ENCODE results near the gene TENM4.
"Not testable (repeated sequence)": the region's sequence is repeated elsewhere in the genome, so short reads cannot be mapped to it uniquely, and the experiment has no call there.

The TENM4 gene

DNA sequence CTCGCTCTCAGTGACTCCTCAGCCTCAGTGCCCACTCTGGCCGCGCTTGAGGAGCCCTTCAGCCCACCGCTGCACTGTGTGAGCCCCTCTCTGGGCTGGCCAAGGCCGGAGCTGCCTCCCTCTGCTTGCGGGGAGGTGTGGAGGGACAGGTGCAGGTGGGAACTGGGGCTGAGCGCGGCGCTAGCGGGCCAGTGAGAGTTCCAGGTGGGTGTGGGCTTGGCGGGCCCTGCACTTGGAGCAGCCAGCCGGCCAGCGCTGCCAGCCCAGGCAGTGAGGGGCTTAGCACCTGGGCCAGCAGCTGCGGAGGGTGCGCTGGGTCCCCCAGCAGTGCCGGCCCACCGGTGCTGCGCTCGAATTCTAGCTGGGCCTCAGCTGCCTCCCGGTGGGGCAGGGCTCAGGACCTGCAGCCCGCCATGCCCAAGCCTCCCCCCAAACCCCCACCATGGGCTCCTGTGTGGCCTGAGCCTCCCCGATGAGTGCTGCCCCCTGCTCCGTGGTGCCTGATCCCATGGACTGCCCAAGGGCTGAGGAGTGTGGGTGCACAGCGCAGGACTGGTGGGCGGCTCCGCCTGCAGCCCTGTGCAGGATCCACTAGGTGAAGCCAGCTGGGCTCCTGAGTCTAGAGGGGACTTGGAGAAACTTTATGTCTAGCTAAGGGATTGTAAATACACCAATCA is 802.0 kb downstream of the TENM4 start (continued):
- TF ChIP-seq, protein P1, sequence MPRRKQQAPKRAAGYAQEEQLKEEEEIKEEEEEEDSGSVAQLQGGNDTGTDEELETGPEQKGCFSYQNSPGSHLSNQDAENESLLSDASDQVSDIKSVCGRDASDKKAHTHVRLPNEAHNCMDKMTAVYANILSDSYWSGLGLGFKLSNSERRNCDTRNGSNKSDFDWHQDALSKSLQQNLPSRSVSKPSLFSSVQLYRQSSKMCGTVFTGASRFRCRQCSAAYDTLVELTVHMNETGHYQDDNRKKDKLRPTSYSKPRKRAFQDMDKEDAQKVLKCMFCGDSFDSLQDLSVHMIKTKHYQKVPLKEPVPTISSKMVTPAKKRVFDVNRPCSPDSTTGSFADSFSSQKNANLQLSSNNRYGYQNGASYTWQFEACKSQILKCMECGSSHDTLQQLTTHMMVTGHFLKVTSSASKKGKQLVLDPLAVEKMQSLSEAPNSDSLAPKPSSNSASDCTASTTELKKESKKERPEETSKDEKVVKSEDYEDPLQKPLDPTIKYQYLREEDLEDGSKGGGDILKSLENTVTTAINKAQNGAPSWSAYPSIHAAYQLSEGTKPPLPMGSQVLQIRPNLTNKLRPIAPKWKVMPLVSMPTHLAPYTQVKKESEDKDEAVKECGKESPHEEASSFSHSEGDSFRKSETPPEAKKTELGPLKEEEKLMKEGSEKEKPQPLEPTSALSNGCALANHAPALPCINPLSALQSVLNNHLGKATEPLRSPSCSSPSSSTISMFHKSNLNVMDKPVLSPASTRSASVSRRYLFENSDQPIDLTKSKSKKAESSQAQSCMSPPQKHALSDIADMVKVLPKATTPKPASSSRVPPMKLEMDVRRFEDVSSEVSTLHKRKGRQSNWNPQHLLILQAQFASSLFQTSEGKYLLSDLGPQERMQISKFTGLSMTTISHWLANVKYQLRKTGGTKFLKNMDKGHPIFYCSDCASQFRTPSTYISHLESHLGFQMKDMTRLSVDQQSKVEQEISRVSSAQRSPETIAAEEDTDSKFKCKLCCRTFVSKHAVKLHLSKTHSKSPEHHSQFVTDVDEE (CRISPR knock-in tag; IDR thresholded peaks at IDR 0.05), result no peak
- TF ChIP-seq BACH2 (CRISPR knock-in tag; IDR thresholded peaks at IDR 0.05; ENCODE audit: borderline replicate concordance) (no peak), RARB (CRISPR knock-in tag; IDR thresholded peaks at IDR 0.05) (no peak)

DNA sequence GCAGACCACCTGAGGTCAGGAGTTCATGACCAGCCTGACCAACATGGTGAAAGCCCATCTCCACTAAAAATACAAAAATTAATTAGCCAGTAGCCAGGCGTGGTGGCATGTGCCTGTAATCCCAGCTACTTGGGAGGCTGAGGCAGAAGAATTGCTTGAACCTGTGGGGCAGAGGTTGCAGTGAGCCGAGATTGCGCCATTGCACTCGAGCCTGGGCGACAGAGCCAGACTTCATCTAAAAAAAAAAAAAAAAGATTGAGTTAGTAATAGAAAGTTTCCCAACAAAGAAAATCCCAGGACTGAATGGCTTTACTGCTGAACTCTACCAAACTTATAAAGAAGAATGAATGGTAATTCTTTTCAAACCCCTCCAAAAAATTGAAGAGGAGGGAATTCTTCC is 803.3 kb downstream of the TENM4 start:
- not testable (repeated sequence) for ATAC-seq

DNA sequence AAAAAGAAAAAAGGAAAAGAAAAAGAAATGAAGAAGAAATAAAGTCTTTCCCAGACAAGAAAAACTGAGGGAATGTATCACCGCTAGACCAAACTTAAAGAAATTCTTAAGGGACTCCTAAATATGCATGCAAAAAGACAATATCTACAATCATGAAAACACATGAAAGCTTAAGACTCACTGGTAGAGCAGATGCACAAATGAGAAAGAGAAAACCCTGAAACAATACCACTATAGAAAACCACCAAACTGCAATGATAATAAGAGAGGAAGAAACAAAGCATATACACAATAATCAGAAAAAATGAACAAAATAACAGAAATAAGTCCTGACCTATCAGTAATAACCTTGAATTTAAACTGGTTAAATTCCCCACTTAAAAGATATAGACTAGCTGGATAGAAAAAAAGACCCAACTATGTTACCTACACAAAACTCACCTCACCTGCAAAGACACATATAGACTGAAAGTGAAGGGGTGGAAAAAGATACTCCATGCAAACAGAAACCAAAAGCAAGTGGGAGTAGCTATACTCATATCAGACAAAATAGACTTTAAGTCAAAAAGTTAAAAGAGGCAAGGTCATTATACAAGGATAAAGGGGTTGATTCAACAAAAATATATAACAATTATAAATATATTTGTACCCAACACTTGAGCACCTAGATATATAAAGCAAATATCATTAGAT is 804.9 kb downstream of the TENM4 start:
- TF ChIP-seq ZC3H10 (CRISPR knock-in tag; IDR thresholded peaks at IDR 0.05) (no peak), PPARA (CRISPR knock-in tag; IDR thresholded peaks at IDR 0.05; ENCODE audit: borderline replicate concordance) (no peak), ISL1 (CRISPR knock-in tag; IDR thresholded peaks at IDR 0.05) (no peak), TOX (CRISPR knock-in tag; IDR thresholded peaks at IDR 0.05; ENCODE audit: borderline replicate concordance) (no peak), TCF4 (CRISPR knock-in tag; IDR thresholded peaks at IDR 0.05; ENCODE audit: borderline replicate concordance) (no peak), CSDC2 (CRISPR knock-in tag; IDR thresholded peaks at IDR 0.05) (no peak), ARNTL (CRISPR knock-in tag; IDR thresholded peaks at IDR 0.05; ENCODE audit: borderline replicate concordance, low read depth) (no peak), RARB (CRISPR knock-in tag; IDR thresholded peaks at IDR 0.05) (no peak), ZNF8 (CRISPR knock-in tag; IDR thresholded peaks at IDR 0.05) (no peak), BACH2 (CRISPR knock-in tag; IDR thresholded peaks at IDR 0.05; ENCODE audit: borderline replicate concordance) (no peak), ESRRG (CRISPR knock-in tag; IDR thresholded peaks at IDR 0.05) (no peak), OSR1 (CRISPR knock-in tag; IDR thresholded peaks at IDR 0.05) (no peak), GLIS3 (CRISPR knock-in tag; IDR thresholded peaks at IDR 0.05) (no peak), ZNF70 (CRISPR knock-in tag; IDR thresholded peaks at IDR 0.05) (no peak), ZNF565 (CRISPR knock-in tag; conservative IDR thresholded peaks at IDR 0.05; ENCODE audit: low read depth) (no peak)
- TF ChIP-seq, protein P2, sequence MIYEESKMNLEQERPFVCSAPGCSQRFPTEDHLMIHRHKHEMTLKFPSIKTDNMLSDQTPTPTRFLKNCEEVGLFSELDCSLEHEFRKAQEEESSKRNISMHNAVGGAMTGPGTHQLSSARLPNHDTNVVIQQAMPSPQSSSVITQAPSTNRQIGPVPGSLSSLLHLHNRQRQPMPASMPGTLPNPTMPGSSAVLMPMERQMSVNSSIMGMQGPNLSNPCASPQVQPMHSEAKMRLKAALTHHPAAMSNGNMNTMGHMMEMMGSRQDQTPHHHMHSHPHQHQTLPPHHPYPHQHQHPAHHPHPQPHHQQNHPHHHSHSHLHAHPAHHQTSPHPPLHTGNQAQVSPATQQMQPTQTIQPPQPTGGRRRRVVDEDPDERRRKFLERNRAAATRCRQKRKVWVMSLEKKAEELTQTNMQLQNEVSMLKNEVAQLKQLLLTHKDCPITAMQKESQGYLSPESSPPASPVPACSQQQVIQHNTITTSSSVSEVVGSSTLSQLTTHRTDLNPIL (CRISPR knock-in tag; IDR thresholded peaks at IDR 0.05; ENCODE audit: low read depth), result no peak
- TF ChIP-seq, protein P3, sequence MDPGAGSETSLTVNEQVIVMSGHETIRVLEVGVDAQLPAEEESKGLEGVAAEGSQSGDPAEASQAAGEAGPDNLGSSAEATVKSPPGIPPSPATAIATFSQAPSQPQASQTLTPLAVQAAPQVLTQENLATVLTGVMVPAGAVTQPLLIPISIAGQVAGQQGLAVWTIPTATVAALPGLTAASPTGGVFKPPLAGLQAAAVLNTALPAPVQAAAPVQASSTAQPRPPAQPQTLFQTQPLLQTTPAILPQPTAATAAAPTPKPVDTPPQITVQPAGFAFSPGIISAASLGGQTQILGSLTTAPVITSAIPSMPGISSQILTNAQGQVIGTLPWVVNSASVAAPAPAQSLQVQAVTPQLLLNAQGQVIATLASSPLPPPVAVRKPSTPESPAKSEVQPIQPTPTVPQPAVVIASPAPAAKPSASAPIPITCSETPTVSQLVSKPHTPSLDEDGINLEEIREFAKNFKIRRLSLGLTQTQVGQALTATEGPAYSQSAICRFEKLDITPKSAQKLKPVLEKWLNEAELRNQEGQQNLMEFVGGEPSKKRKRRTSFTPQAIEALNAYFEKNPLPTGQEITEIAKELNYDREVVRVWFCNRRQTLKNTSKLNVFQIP (CRISPR knock-in tag; IDR thresholded peaks at IDR 0.05; ENCODE audit: borderline replicate concordance, low read depth), result no peak
- TF ChIP-seq, protein P1 (CRISPR knock-in tag; IDR thresholded peaks at IDR 0.05), result no peak
- TF ChIP-seq, protein P4, sequence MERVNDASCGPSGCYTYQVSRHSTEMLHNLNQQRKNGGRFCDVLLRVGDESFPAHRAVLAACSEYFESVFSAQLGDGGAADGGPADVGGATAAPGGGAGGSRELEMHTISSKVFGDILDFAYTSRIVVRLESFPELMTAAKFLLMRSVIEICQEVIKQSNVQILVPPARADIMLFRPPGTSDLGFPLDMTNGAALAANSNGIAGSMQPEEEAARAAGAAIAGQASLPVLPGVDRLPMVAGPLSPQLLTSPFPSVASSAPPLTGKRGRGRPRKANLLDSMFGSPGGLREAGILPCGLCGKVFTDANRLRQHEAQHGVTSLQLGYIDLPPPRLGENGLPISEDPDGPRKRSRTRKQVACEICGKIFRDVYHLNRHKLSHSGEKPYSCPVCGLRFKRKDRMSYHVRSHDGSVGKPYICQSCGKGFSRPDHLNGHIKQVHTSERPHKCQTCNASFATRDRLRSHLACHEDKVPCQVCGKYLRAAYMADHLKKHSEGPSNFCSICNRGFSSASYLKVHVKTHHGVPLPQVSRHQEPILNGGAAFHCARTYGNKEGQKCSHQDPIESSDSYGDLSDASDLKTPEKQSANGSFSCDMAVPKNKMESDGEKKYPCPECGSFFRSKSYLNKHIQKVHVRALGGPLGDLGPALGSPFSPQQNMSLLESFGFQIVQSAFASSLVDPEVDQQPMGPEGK (CRISPR knock-in tag; IDR thresholded peaks at IDR 0.05; ENCODE audit: borderline replicate concordance), result no peak
- ATAC-seq, result no peak
